HepG2 (cell line): Measurements from ENCODE around the gene BRCA1. TPM values are rescaled to one million over a fixed set of nuclear protein-coding genes. Genes with fewer than 3 reads are reported as not detected.

Experiments used
- ATAC-seq: fragments of 200-7000 bp; cut with Tn5 transposase; 3 replicates; pipeline ENCODE4 v1.9.1; 2020; ENCODE audit warnings: mild to moderate bottlenecking, moderate library complexity
- BruUV-seq: library from RNA; stranded (reverse); fragments of 400-500 nt; replicated peaks from 2 replicates; lab custom pipeline; 2021; lab: Mats Ljungman, UMichigan
- CTCF ChIA-PET: fragments of 300-600 bp; formaldehyde crosslinking; extraction: SDS; loops from one replicate; lab custom pipeline; 2021; ENCODE audit warnings: low total read pairs, inconsistent platforms, low intra/inter-chr PET ratio; lab: Yijun Ruan, JAX
- POLR2A ChIA-PET: fragments of 350-600 bp; sonication (Branson Sonifier 250); formaldehyde crosslinking; loops from one replicate; lab custom pipeline; 2020; ENCODE audit warnings: antibody characterized with exemption, inconsistent platforms; lab: Yijun Ruan, JAX
- DNase-seq: peaks from one replicate; pipeline ENCODE4 v3.0.0-alpha.2; 2015; ENCODE audit warnings: low spot score
- FAIRE-seq: peaks from 3 replicates; lab custom pipeline; 2011; peaks lifted over from hg19 to GRCh38; lab: Jason Lieb, UNC
- H2AFZ ChIP-seq: one replicate; pipeline ENCODE4 v1.6.1; 2011; ENCODE audit warnings: low read length, inconsistent platforms
- H3K27ac ChIP-seq: fragments of 300-600 bp; 3 replicates; pipeline ENCODE4 v1.8.0; 2011; ENCODE audit warnings: mixed run types, mild to moderate bottlenecking, mixed read lengths, low read length, inconsistent platforms; ENCODE audit not compliant: insufficient read depth; ENCODE audit errors: extremely low read length
- H3K27me3 ChIP-seq, 2 experiments: fragments of 200-600 bp in 1 of 2; 2 replicates in 1 of 2; 3 replicates in 1 of 2; pipeline versions ENCODE4 v1.6.0 to v1.8.0; 2011; ENCODE audit warnings: low read length in 2 of 2, mild to moderate bottlenecking in 2 of 2, moderate library complexity in 2 of 2, inconsistent platforms in 1 of 2; ENCODE audit not compliant: insufficient read depth in 2 of 2, control insufficient read depth in 1 of 2
- H3K36me3 ChIP-seq, 2 experiments: fragments of 200-600 bp in 1 of 2; replicated peaks in 1 of 2; 2 replicates in 1 of 2; 3 replicates in 1 of 2; pipeline versions ENCODE4 v1.5.1 to v1.8.0; 2011; ENCODE audit warnings: low read length in 2 of 2, inconsistent platforms in 1 of 2; ENCODE audit not compliant: insufficient read depth in 2 of 2, control insufficient read depth in 1 of 2
- H3K4me1 ChIP-seq: 2 replicates; pipeline ENCODE4 v1.5.1; 2012; ENCODE audit warnings: low read length, inconsistent platforms; ENCODE audit not compliant: insufficient read depth
- H3K4me2 ChIP-seq: 2 replicates; pipeline ENCODE4 v1.6.0; 2011; ENCODE audit warnings: low read depth, low read length, inconsistent platforms
- H3K4me3 ChIP-seq, 3 experiments: fragments of 200-600 bp in 1 of 3; sonication (generic), shearing (Covaris generic) in 1 of 3; replicated peaks in 1 of 3; 2 replicates each; pipeline ENCODE4 v1.5.1; 2011 to 2016; ENCODE audit warnings: low read length in 3 of 3, inconsistent platforms in 2 of 3, low read depth in 2 of 3, mild to moderate bottlenecking in 2 of 3, control low read depth in 1 of 3, mixed read lengths in 1 of 3; ENCODE audit not compliant: insufficient read depth in 1 of 3
- H3K79me2 ChIP-seq: one replicate; pipeline ENCODE4 v1.6.1; 2011; ENCODE audit warnings: low read length, inconsistent platforms; ENCODE audit not compliant: insufficient read depth
- H3K9ac ChIP-seq: 2 replicates; pipeline ENCODE4 v1.6.0; 2011; ENCODE audit warnings: mild to moderate bottlenecking, low read depth, low read length, inconsistent platforms; ENCODE audit not compliant: insufficient read depth
- H3K9me3 ChIP-seq: 2 replicates; pipeline ENCODE4 v1.5.1; 2012; ENCODE audit warnings: mild to moderate bottlenecking, low read length
- H4K20me1 ChIP-seq: 2 replicates; pipeline ENCODE4 v1.6.0; 2011; ENCODE audit warnings: inconsistent platforms, mild to moderate bottlenecking, low read length, moderate library complexity; ENCODE audit not compliant: insufficient read depth
- AGO2 ChIP-seq: fragments of 200-400 bp; formaldehyde crosslinking; optimal IDR thresholded peaks from 2 replicates; pipeline ENCODE3; 2017; ENCODE audit warnings: mild to moderate bottlenecking, low read depth, low read length, moderate library complexity
- ATAD3A ChIP-seq: sonication (generic); formaldehyde crosslinking; IDR thresholded peaks from 2 replicates; pipeline ENCODE4 v1.4.0; 2020; ENCODE audit warnings: missing genetic modification reagents
- IKZF4 ChIP-seq: sonication (generic); formaldehyde crosslinking; IDR thresholded peaks from 2 replicates; pipeline ENCODE4 v1.5.1; 2020; ENCODE audit warnings: borderline replicate concordance, mild to moderate bottlenecking, low read depth, missing genetic modification reagents; ENCODE audit errors: not compliant biosample characterization
- KDM2A ChIP-seq: sonication (generic); formaldehyde crosslinking; IDR thresholded peaks from 2 replicates; pipeline ENCODE4 v1.4.0; 2020; ENCODE audit warnings: low read depth, missing genetic modification reagents, borderline replicate concordance
- POLR2G ChIP-seq: fragments of 200-400 bp; formaldehyde crosslinking; IDR thresholded peaks from 2 replicates; pipeline ENCODE4 v1.6.1; 2018; ENCODE audit warnings: mild to moderate bottlenecking, low read depth, low read length, moderate library complexity
- RBM22 ChIP-seq: fragments of 200-400 bp; formaldehyde crosslinking; optimal IDR thresholded peaks from 2 replicates; pipeline ENCODE3; 2017; ENCODE audit warnings: mild to moderate bottlenecking, low read length, moderate library complexity
- SMAD1 ChIP-seq: sonication (generic); formaldehyde crosslinking; IDR thresholded peaks from 2 replicates; pipeline ENCODE4 v1.4.0; 2020; ENCODE audit warnings: missing genetic modification reagents, low read depth, mild to moderate bottlenecking, borderline replicate concordance
- SMAD9 ChIP-seq: sonication (generic); formaldehyde crosslinking; IDR thresholded peaks from 2 replicates; pipeline ENCODE4 v1.5.1; 2020; ENCODE audit warnings: mild to moderate bottlenecking, missing genetic modification reagents
- SPEN ChIP-seq: sonication (generic); formaldehyde crosslinking; IDR thresholded peaks from 2 replicates; pipeline ENCODE4 v1.5.1; 2020; ENCODE audit warnings: low read depth, mild to moderate bottlenecking, missing genetic modification reagents
- TARDBP ChIP-seq: sonication (generic); formaldehyde crosslinking; IDR thresholded peaks from 2 replicates; pipeline ENCODE4 v1.8.0; 2022; ENCODE audit warnings: mild to moderate bottlenecking, missing genetic modification reagents
- ZBTB7B ChIP-seq: sonication (generic); formaldehyde crosslinking; IDR thresholded peaks from 2 replicates; pipeline ENCODE4 v1.4.0; 2020; ENCODE audit warnings: missing genetic modification reagents
- ZNF232 ChIP-seq: sonication (generic); formaldehyde crosslinking; IDR thresholded peaks from 2 replicates; pipeline ENCODE4 v1.4.0; 2020; ENCODE audit warnings: missing genetic modification reagents, borderline replicate concordance
- ZNF235 ChIP-seq: sonication (generic); formaldehyde crosslinking; IDR thresholded peaks from 2 replicates; pipeline ENCODE4 v1.8.1; 2023; ENCODE audit warnings: mild to moderate bottlenecking, missing genetic modification reagents, borderline replicate concordance
- ZNF256 ChIP-seq: sonication (generic); formaldehyde crosslinking; conservative IDR thresholded peaks from 2 replicates; pipeline ENCODE4 v1.4.0; 2020; ENCODE audit warnings: missing genetic modification reagents
- ZNF451 ChIP-seq: sonication (generic); formaldehyde crosslinking; IDR thresholded peaks from 2 replicates; pipeline ENCODE4 v1.5.0; 2020; ENCODE audit warnings: mild to moderate bottlenecking, missing genetic modification reagents
- ZNF7 ChIP-seq: IDR thresholded peaks from 2 replicates; pipeline ENCODE4 v1.6.1; 2016; ENCODE audit warnings: missing biosample characterization, missing genetic modification reagents
- ZSCAN12 ChIP-seq: sonication (generic); formaldehyde crosslinking; IDR thresholded peaks from 2 replicates; pipeline ENCODE4 v1.9.0; 2021; ENCODE audit warnings: mild to moderate bottlenecking, missing genetic modification reagents
- WGBS: methylation state at CpG from one replicate; pipeline ENCODE4 v1.1.6; 2017; ENCODE audit warnings: low lambda C conversion rate; 5-methylcytosine and 5-hydroxymethylcytosine counted together
- in situ Hi-C: cut with HindIII; loops from 2 replicates; pipeline ENCODE4 v1.10.0; 2017; ENCODE audit warnings: low pct_unique_long_range_greater_than_20kb; ENCODE audit not compliant: extremely low pct_ligation_motif_present
- intact Hi-C: fragments of 100-400 bp; cut with micrococcal nuclease; formaldehyde crosslinking; loops from one replicate; pipeline ENCODE4 v1.10.0; 2022; ENCODE audit not compliant: unreplicated experiment
- polyA plus RNA-seq, 8 experiments: library from polyadenylated mRNA; depleted of rRNA in 3 of 8; stranded (reverse) in 7 of 8; unstranded in 1 of 8; fragments of >200 nt; fragmentation: Illumina TruSeq in 4 of 8; extraction: Trizol in 4 of 8; gene quantifications; 2 replicates each; pipeline versions ENCODE4 v1.2.1 to v1.2.3, GENCODE V29; 2011 to 2016; ENCODE audit warnings: low read depth in 4 of 8, missing spikeins in 1 of 8, mixed read lengths in 1 of 8; ENCODE audit not compliant: insufficient read depth in 1 of 8
- total RNA-seq, 5 experiments: library from RNA; depleted of rRNA; stranded (reverse); fragments of >200 nt; fragmentation: Illumina TruSeq; extraction: Trizol; gene quantifications; 2 replicates each; pipeline ENCODE4 v1.2.3, GENCODE V29; 2016; ENCODE audit warnings: low read depth in 1 of 5
- TF ChIP-seq, protein P1 (sequence below): sonication (generic); formaldehyde crosslinking; IDR thresholded peaks from 2 replicates; pipeline ENCODE4 v1.4.0; 2020; ENCODE audit warnings: missing genetic modification reagents
- TF ChIP-seq, protein P2 (sequence below): IDR thresholded peaks from 2 replicates; pipeline ENCODE4 v1.6.1; 2016; ENCODE audit warnings: mild to moderate bottlenecking, missing biosample characterization, missing genetic modification reagents
- TF ChIP-seq, protein P3 (sequence below): sonication (generic); formaldehyde crosslinking; IDR thresholded peaks from 2 replicates; pipeline ENCODE4 v1.5.1; 2020; ENCODE audit warnings: missing genetic modification reagents, mild to moderate bottlenecking, borderline replicate concordance

BRCA1 gene
- total and polyA plus RNA-seq, 2 of the 13 experiments (the other 11 are each of a cell fraction or from before 2014, with no cell fraction given), result 13.3 to 37.5 TPM

DNA sequence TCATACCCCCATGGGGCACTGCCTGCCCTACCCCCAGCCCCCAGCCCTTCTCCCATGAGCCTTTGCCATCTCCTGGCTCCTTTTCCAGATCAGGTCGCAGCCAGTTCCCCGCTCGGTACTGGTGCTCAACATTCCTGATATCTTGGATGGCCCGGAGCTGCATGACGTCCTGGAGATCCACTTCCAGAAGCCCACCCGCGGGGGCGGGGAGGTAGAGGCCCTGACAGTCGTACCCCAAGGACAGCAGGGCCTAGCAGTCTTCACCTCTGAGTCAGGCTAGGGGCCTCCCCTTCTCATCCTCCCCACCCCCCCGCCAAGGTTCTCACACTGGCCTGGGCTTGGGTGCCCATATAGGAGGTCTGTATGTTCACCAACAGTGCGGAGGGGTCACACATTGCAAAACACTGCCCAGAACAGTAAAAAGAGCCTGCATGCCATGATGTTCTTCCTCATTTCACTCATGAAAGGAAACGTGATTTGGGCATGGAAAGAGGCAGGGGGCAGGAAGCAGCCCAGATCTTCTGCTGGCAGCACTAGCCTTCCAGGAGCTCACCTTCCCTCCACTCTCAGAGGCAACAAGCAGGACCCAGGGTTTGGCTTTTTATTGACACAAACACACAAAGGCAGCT is 111.0 kb downstream of the BRCA1 start:
- CTCF ChIA-PET, result no interaction called here
- intact Hi-C loops, result no loop called here
- peaks cover 5% of the 10 kb centered on the region for H3K79me2 ChIP-seq
- DNase-seq (no peak), FAIRE-seq (peak; percentile 26), ATAC-seq (no peak)
- peaks cover 69% of the 10 kb centered on the region for H3K4me1 ChIP-seq
- WGBS, result 92% methylated on average over 12 of the region's 12 CpGs
- no peak overlapping the region for H3K4me2 ChIP-seq
- peak overlapping the region; percentile 25 for H3K27ac ChIP-seq
- H3K27me3 ChIP-seq, result no peaks in the 10 kb centered on the region
- no peak overlapping the region for H2AFZ ChIP-seq
- no peaks in the 10 kb centered on the region for H4K20me1 ChIP-seq
- no peak overlapping the region for H3K4me3 ChIP-seq
- H3K36me3 ChIP-seq, result peaks cover 28 to 55% of the 10 kb centered on the region in 2 experiments
- POLR2A ChIA-PET, result interaction anchor here (2.0 to 8.3 kb wide), 2 partner anchors 16 kb away, joined by 10 to 162 read pairs; partner anchors contain the start of gene RPL27
- in situ Hi-C loops, result no loop called here
- no peaks in the 10 kb centered on the region for H3K9me3 ChIP-seq
- no peak overlapping the region for H3K9ac ChIP-seq
- BruUV-seq, result no TSS peak
- TF ChIP-seq ATAD3A (CRISPR knock-in tag), result no peak
- TF ChIP-seq ZSCAN12, result no peak
- TF ChIP-seq AGO2, result peak; percentile 86
- TF ChIP-seq ZNF232 (CRISPR knock-in tag), result no peak
- peak; percentile 44; the same call in 1 of the 2 replicates for TF ChIP-seq POLR2G
- no peak for TF ChIP-seq SMAD1 (CRISPR knock-in tag)
- TF ChIP-seq RBM22, result peak; percentile 88
- TF ChIP-seq, protein P1, sequence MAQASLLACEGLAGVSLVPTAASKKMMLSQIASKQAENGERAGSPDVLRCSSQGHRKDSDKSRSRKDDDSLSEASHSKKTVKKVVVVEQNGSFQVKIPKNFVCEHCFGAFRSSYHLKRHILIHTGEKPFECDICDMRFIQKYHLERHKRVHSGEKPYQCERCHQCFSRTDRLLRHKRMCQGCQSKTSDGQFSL, result peak; percentile 20; the same call in 1 of the 2 replicates
- TF ChIP-seq IKZF4, result no peak
- TF ChIP-seq ZBTB7B (CRISPR knock-in tag), result no peak
- TF ChIP-seq TARDBP (CRISPR knock-in tag), result no peak
- TF ChIP-seq ZNF256 (CRISPR knock-in tag), result no peak
- peak; percentile 0; the same call in 1 of the 2 replicates for TF ChIP-seq KDM2A
- no peak for TF ChIP-seq ZNF235
- TF ChIP-seq ZNF451, result no peak
- TF ChIP-seq, protein P2, sequence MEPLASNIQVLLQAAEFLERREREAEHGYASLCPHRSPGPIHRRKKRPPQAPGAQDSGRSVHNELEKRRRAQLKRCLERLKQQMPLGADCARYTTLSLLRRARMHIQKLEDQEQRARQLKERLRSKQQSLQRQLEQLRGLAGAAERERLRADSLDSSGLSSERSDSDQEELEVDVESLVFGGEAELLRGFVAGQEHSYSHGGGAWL (CRISPR knock-in tag), result no peak
- TF ChIP-seq, protein P3, sequence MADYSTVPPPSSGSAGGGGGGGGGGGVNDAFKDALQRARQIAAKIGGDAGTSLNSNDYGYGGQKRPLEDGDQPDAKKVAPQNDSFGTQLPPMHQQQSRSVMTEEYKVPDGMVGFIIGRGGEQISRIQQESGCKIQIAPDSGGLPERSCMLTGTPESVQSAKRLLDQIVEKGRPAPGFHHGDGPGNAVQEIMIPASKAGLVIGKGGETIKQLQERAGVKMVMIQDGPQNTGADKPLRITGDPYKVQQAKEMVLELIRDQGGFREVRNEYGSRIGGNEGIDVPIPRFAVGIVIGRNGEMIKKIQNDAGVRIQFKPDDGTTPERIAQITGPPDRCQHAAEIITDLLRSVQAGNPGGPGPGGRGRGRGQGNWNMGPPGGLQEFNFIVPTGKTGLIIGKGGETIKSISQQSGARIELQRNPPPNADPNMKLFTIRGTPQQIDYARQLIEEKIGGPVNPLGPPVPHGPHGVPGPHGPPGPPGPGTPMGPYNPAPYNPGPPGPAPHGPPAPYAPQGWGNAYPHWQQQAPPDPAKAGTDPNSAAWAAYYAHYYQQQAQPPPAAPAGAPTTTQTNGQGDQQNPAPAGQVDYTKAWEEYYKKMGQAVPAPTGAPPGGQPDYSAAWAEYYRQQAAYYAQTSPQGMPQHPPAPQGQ (CRISPR knock-in tag), result no peak
- no peak for TF ChIP-seq ZNF7 (CRISPR knock-in tag)
- peak; percentile 20; the same call in 1 of the 2 replicates for TF ChIP-seq SPEN (CRISPR knock-in tag)
- TF ChIP-seq SMAD9 (CRISPR knock-in tag), result no peak
